Right atrium auricular region (tissue), 2 donors: Measurements from ENCODE around the gene MX2. TPM values are rescaled to one million over a fixed set of nuclear protein-coding genes. Genes with fewer than 3 reads are reported as not detected.

Experiments
- DNase-seq: peaks from one replicate; pipeline ENCODE4 v3.0.0-alpha.2; 2019; ENCODE audit warnings: low spot score
- H3K27ac ChIP-seq, 2 donors: fragments of 200-600 bp; sonication (generic); 1 replicate in 1 of 2; 2 replicates in 1 of 2; pipeline ENCODE4 v1.5.1; 2016 to 2019
- H3K27me3 ChIP-seq, 2 donors: fragments of 200-600 bp; sonication (generic); one replicate each; pipeline versions ENCODE4 v1.5.1 to v1.6.0; 2017 to 2019
- H3K36me3 ChIP-seq: fragments of 200-600 bp; sonication (generic); one replicate; pipeline ENCODE4 v1.5.1; 2016
- H3K4me1 ChIP-seq, 2 donors: fragments of 200-600 bp; sonication (generic); one replicate each; pipeline versions ENCODE4 v1.5.1 to v1.6.0; 2017 to 2019
- H3K4me3 ChIP-seq, 2 donors: fragments of 200-600 bp; sonication (generic); 1 replicate in 1 of 2; 2 replicates in 1 of 2; pipeline ENCODE4 v1.5.1; 2017 to 2019; ENCODE audit warnings: mild to moderate bottlenecking in 1 of 2, moderate library complexity in 1 of 2
- H3K9me3 ChIP-seq, 2 donors: fragments of 200-600 bp; sonication (generic); one replicate each; pipeline ENCODE4 v1.5.1; 2019
- CTCF ChIP-seq, 2 donors: fragments of 200-600 bp; sonication (generic); IDR thresholded peaks; one replicate each; pipeline ENCODE4 v1.5.1; 2019; ENCODE audit warnings: antibody characterized with exemption in 2 of 2
- total RNA-seq, 2 donors: library from RNA; depleted of rRNA; stranded (reverse); fragments of >200 nt; gene quantifications; one replicate each; pipeline ENCODE4 v1.1.0, GENCODE V29; 2016

The MX2 gene
- total RNA-seq, 2 donors from 2014 or later, result 5.5 to 5.9 TPM

- no peaks in the 10 kb centered on the region for H3K36me3 ChIP-seq
- DNase-seq, result no peak
- no peak overlapping the region for H3K27ac ChIP-seq
- H3K4me3 ChIP-seq, result no peak overlapping the region
- no peaks in the 10 kb centered on the region for H3K4me1 ChIP-seq
- no peaks in the 10 kb centered on the region for H3K27me3 ChIP-seq
- no peaks in the 10 kb centered on the region for H3K9me3 ChIP-seq
- TF ChIP-seq CTCF (IDR thresholded peaks at IDR 0.05), result no peak
Observed at GRCh38 chr21:41322496-41323382, 39.1 kb upstream of the MX2 start.

- H3K4me3 ChIP-seq, result no peak overlapping the region
- no peaks in the 10 kb centered on the region for H3K9me3 ChIP-seq
- no peak for TF ChIP-seq CTCF (IDR thresholded peaks at IDR 0.05)
- DNase-seq, result no peak
- no peaks in the 10 kb centered on the region for H3K4me1 ChIP-seq
- no peaks in the 10 kb centered on the region for H3K27me3 ChIP-seq
- H3K27ac ChIP-seq, result no peak overlapping the region
- H3K36me3 ChIP-seq, result no peaks in the 10 kb centered on the region
Observed at GRCh38 chr21:41325138-41325912, 36.5 kb upstream of the MX2 start.

- Histone ChIP-seq H3K27me3 (no peaks in the 10 kb centered on the region), H3K4me3 (no peak overlapping the region), H3K4me1 (no peaks in the 10 kb centered on the region), H3K36me3 (no peaks in the 10 kb centered on the region), H3K27ac (no peak overlapping the region), H3K9me3 (no peaks in the 10 kb centered on the region)
- no peak for TF ChIP-seq CTCF (IDR thresholded peaks at IDR 0.05)
- DNase-seq, result no peak
Observed at GRCh38 chr21:41326414-41327080, 35.3 kb upstream of the MX2 start.

- no peaks in the 10 kb centered on the region for H3K9me3 ChIP-seq
- H3K4me3 ChIP-seq, result no peak overlapping the region
- TF ChIP-seq CTCF (IDR thresholded peaks at IDR 0.05), result no peak
- H3K4me1 ChIP-seq, result no peaks in the 10 kb centered on the region
- no peaks in the 10 kb centered on the region for H3K36me3 ChIP-seq
- DNase-seq, result no peak
- H3K27ac ChIP-seq, result no peak overlapping the region
- H3K27me3 ChIP-seq, result no peaks in the 10 kb centered on the region
Observed at GRCh38 chr21:41327753-41328152, 34.1 kb upstream of the MX2 start.

- DNase-seq, result no peak
- Histone ChIP-seq H3K36me3 (no peaks in the 10 kb centered on the region), H3K27ac (no peak overlapping the region), H3K4me1 (no peaks in the 10 kb centered on the region), H3K27me3 (no peaks in the 10 kb centered on the region), H3K4me3 (no peak overlapping the region), H3K9me3 (peaks cover 0 to 9% of the 10 kb centered on the region in 2 donors)
- no peak for TF ChIP-seq CTCF (IDR thresholded peaks at IDR 0.05)
Observed at GRCh38 chr21:41328660-41329607, 32.9 kb upstream of the MX2 start.
